GM10847 (cell line): ENCODE results near the gene LRRC75B.

ENCODE experiments used
- POLR2A ChIP-seq: IDR thresholded peaks from 2 replicates; pipeline ENCODE4 v1.6.1; 2011; ENCODE audit not compliant: insufficient read length; ENCODE audit errors: extremely low read depth

Gene LRRC75B

GRCh38 chr22:24550028-24550901 lies 42.6 kb downstream of the LRRC75B start:
- no peak for TF ChIP-seq POLR2A

GRCh38 chr22:24548812-24549211 lies 44.1 kb downstream of the LRRC75B start:
- TF ChIP-seq POLR2A = no peak

- TF ChIP-seq POLR2A = no peak
Measured at GRCh38 chr22:24543679-24544243, 49.1 kb downstream of the LRRC75B start.

DNA sequence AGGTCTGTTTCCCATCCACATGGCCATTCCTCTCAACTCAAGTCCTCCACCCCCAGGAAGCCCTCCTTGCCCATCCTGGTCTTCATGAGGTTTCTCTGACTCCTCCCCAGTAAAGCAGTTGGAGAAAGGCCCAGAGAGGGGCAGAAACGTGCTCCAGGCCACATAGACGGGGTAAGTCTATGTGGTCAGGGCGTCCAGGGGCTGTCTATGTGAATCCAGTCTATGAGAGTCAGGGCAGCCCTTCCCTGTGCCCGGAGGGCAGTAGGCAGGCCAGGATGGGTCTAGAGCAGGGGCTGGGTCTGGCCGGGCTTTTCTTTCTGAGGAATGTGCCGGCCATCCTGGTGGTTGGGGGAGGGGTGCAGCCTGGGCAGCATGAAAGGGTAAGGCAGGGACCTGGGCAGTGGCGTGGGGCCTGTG lies 49.7 kb downstream of the LRRC75B start:
- TF ChIP-seq POLR2A = no peak

DNA sequence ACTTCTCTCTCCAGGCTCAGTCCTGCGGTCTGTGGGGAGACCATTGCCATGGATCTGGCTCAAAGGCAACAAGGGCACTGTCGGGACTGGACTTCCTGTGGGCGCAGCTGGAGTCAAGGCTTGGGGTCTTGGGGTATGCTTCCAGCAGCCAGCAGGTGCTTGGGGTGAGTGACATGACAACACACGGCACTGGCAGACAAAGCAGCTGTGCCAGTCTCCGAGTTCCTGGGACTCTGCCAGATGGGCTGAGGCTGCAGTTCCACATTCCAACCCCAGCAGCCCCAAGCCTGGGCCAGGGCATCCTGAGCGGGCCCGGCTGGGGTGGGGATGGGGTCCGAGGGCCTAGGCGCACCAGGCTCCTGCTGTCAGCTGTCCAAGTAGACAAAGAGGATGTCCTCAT lies 50.2 kb downstream of the LRRC75B start:
- TF ChIP-seq POLR2A = no peak

- TF ChIP-seq POLR2A = no peak
Measured at GRCh38 chr22:24541681-24542515, 51.0 kb downstream of the LRRC75B start.

- TF ChIP-seq POLR2A = no peak
Measured at GRCh38 chr22:24540470-24540869, 52.4 kb downstream of the LRRC75B start.

- no peak for TF ChIP-seq POLR2A
Measured at GRCh38 chr22:24536089-24536488, 56.8 kb downstream of the LRRC75B start.
